ENCODE results near the gene URB2.

GRCh38 chr1:229674042-229674441, 48.0 kb downstream of the URB2 start:
- TF ChIP-seq CTCF (IDR thresholded peaks at IDR 0.05) (no peak), EZH2 (IDR thresholded peaks at IDR 0.05; ENCODE audit: borderline replicate concordance, insufficient read depth, low read depth, low read length, poor library complexity, severe bottlenecking) (no peak)
